HCT116 (cell line): ENCODE measurements around the gene OPCML.

Experiments
- CTCF ChIP-seq, 3 experiments: fragments of 200-600 bp in 1 of 3; sonication (generic) in 1 of 3; IDR thresholded peaks in 2 of 3; conservative IDR thresholded peaks in 1 of 3; 2 replicates each; pipeline ENCODE4 v1.5.1; 2012 to 2017; ENCODE audit warnings: low read depth in 2 of 3, low read length in 2 of 3, antibody characterized with exemption in 1 of 3, borderline replicate concordance in 1 of 3, control low read depth in 1 of 3, mild to moderate bottlenecking in 1 of 3, mixed read lengths in 1 of 3, mixed run types in 1 of 3, moderate library complexity in 1 of 3; ENCODE audit not compliant: insufficient read depth in 1 of 3
- JUND ChIP-seq: IDR thresholded peaks from 2 replicates; pipeline ENCODE4 v1.6.1; 2012
- POLR2A ChIP-seq: IDR thresholded peaks from 2 replicates; pipeline ENCODE4 v1.7.0; 2011; ENCODE audit warnings: borderline replicate concordance; ENCODE audit not compliant: insufficient read depth, insufficient read length; ENCODE audit errors: extremely low read depth
- YY1 ChIP-seq: IDR thresholded peaks from 2 replicates; pipeline ENCODE4 v1.6.1; 2011; ENCODE audit warnings: low read length, low read depth, moderate library complexity, mild to moderate bottlenecking; ENCODE audit not compliant: insufficient replicate concordance; ENCODE audit errors: extremely low read depth
- ZFX ChIP-seq: fragments of 450-650 bp; IDR thresholded peaks from 2 replicates; pipeline ENCODE4 v1.6.1; 2017

GRCh38 chr11:133409799-133410198 lies 122.5 kb downstream of the OPCML start:
- TF ChIP-seq CTCF (IDR thresholded peaks at IDR 0.05 in 2 of 3, conservative IDR thresholded peaks at IDR 0.05 in 1 of 3; ENCODE audit: borderline replicate concordance in 1 of 3, insufficient read depth in 1 of 3, low read depth in 2 of 3, low read length in 2 of 3): no peak
- no peak for TF ChIP-seq ZFX
- TF ChIP-seq JUND: no peak
- TF ChIP-seq YY1: no peak
- TF ChIP-seq POLR2A: no peak
